Measurements from ENCODE around the gene MMP1.

- TF ChIP-seq POLR2A (IDR thresholded peaks at IDR 0.05) (no peak), CTCF (IDR thresholded peaks at IDR 0.05) (no peak)
These were observed 34.5 kb downstream of the MMP1 start for GRCh38 chr11:102763440-102763839.
